ENCODE results near the gene ZBTB48.
"Not testable (repeated sequence)": the region's sequence is repeated elsewhere in the genome, so short reads cannot be mapped to it uniquely, and the experiment has no call there.

Gene ZBTB48

DNA sequence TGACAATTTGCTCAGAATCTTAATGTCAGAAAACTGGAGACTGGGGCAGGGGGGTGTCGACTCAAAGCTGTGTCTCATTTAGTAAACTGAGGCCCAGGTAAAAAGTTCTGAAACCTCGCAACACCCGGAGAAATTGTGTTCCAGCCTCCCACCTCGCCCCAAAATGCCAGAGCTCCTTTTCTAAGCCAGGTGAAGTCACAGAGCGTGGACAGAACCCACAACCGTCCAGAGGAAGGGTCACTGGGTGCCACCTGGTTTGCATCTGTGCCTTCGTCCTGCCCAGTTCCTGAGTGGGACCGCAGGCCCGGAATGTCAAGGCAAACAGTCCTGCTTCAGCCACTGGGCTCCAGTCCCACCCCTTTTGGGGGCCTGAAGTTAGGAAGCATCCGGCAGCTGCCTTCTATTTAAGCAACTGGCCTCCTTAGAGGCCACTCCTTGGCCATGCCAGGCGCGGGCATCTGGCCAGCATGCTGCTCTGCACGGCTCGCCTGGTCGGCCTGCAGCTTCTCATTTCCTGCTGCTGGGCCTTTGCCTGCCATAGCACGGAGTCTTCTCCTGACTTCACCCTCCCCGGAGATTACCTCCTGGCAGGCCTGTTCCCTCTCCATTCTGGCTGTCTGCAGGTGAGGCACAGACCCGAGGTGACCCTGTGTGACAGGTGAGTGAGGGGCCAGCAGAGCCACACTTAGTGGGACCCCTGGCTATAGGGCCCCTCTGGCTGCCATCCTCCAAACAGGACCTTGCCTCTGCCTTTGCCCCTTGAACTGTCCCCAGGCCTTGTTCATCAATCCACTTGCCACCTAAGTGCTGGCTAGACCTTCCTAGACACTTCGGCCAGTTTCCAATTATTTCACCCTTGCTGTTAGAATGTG lies 24.7 kb upstream of the ZBTB48 start, which contains the start of gene TAS1R1:
Gene TAS1R1 (plus strand): TSS at position 401 of the 872 bp plus-strand sequence. CDS start 67 bp downstream, at position 468.
- TF ChIP-seq, protein P1, sequence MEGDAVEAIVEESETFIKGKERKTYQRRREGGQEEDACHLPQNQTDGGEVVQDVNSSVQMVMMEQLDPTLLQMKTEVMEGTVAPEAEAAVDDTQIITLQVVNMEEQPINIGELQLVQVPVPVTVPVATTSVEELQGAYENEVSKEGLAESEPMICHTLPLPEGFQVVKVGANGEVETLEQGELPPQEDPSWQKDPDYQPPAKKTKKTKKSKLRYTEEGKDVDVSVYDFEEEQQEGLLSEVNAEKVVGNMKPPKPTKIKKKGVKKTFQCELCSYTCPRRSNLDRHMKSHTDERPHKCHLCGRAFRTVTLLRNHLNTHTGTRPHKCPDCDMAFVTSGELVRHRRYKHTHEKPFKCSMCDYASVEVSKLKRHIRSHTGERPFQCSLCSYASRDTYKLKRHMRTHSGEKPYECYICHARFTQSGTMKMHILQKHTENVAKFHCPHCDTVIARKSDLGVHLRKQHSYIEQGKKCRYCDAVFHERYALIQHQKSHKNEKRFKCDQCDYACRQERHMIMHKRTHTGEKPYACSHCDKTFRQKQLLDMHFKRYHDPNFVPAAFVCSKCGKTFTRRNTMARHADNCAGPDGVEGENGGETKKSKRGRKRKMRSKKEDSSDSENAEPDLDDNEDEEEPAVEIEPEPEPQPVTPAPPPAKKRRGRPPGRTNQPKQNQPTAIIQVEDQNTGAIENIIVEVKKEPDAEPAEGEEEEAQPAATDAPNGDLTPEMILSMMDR (IDR thresholded peaks at IDR 0.05; ENCODE audit: insufficient read depth, low read depth, low read length, missing control alignments): no peak
- DNase-seq (ENCODE audit: low read depth): no peak
- peak within 1 kb of the TSS; percentile 92 for H3K4me3 ChIP-seq (ENCODE audit: low read depth, low read length)

DNA sequence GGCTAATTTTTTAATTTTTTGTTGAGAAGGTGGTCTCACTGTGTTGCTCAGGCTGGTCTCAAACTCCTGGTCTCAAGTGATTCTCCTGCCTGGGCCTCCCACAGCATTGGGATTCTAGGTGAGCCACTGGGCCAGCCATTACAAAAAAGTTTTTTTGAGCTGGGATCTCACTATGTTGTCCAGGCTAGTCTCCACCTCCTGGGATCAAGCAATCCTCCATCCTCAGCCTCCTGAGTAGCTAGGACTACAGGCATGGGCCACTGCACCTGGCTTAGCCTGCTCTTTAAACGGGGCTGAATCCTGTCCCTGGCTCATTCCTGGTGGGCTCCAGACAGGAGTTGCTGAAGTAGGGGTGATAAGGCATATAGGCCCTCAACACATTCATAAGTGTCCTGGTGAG lies 22.2 kb upstream of the ZBTB48 start:
- DNase-seq (ENCODE audit: low read depth): no peak
- TF ChIP-seq, protein P1 (IDR thresholded peaks at IDR 0.05; ENCODE audit: insufficient read depth, low read depth, low read length, missing control alignments): no peak
- H3K4me3 ChIP-seq (ENCODE audit: low read depth, low read length): no peak overlapping the region

DNA sequence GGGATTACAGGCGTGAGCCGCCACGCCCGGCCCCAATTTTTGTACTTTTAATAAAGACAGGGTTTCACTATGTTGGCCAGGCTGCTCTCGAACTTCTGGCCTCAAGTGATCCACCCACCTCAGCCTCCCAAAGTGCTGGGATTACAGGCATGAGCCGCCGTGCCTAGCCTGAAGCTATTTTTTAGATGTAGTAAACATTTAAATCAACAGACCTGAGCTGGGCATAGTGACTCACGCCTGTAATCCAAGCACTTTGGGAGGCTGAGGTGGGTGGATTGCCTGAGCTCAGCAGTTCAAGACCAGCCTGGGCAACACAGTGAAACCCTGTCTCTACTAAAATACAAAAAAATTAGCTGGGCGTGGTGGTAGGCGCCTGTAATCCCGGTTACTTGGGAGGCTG lies 20.6 kb upstream of the ZBTB48 start:
- H3K4me3 ChIP-seq (ENCODE audit: low read depth, low read length); DNase-seq (ENCODE audit: low read depth): not testable (repeated sequence)

- TF ChIP-seq, protein P1 (IDR thresholded peaks at IDR 0.05; ENCODE audit: insufficient read depth, low read depth, low read length, missing control alignments): no peak
- H3K4me3 ChIP-seq (ENCODE audit: low read depth, low read length): no peak overlapping the region
- no peak for DNase-seq (ENCODE audit: low read depth)
Measured at GRCh38 chr1:6560267-6560666, 19.5 kb upstream of the ZBTB48 start.

DNA sequence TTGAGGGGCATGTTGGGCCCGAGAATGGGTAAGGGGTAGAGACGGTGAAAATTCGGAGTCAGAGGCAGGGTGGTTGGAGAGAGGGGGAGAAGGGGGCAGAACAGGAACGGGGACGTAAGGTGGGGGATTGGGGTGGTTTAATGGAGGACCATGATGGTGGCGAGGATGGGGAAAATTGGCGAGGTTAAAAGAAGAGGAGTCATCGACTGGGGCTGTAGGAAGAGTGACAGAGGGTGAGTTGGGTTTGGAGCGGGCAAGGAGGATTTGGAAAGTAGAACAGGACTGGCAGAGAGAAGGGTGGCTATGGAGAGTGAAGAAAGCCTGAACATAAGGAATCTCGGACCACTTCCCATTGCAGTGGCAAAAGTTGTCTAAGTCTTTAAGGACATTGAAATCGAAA lies 10.8 kb upstream of the ZBTB48 start:
- no peak for DNase-seq (ENCODE audit: low read depth)
- TF ChIP-seq, protein P1 (IDR thresholded peaks at IDR 0.05; ENCODE audit: insufficient read depth, low read depth, low read length, missing control alignments): no peak
- no peak overlapping the region for H3K4me3 ChIP-seq (ENCODE audit: low read depth, low read length)

GRCh38 chr1:6570100-6570499 lies 9.7 kb upstream of the ZBTB48 start:
- TF ChIP-seq, protein P1 (IDR thresholded peaks at IDR 0.05; ENCODE audit: insufficient read depth, low read depth, low read length, missing control alignments): no peak
- DNase-seq (ENCODE audit: low read depth): peak; percentile 37
- no peak overlapping the region for H3K4me3 ChIP-seq (ENCODE audit: low read depth, low read length)

GRCh38 chr1:6570987-6571386 lies 8.8 kb upstream of the ZBTB48 start:
- H3K4me3 ChIP-seq (ENCODE audit: low read depth, low read length): no peak overlapping the region
- TF ChIP-seq, protein P1 (IDR thresholded peaks at IDR 0.05; ENCODE audit: insufficient read depth, low read depth, low read length, missing control alignments): no peak
- DNase-seq (ENCODE audit: low read depth): no peak
